Fibroblast of mammary gland (primary cell): ENCODE results near the gene FAM20C.

Source experiments
- DNase-seq: peaks from one replicate; pipeline ENCODE4 v3.0.0-alpha.2; 2010; ENCODE audit warnings: low read depth
- H3K4me3 ChIP-seq: 2 replicates; pipeline ENCODE4 v1.5.1; 2011; ENCODE audit warnings: low read depth, mild to moderate bottlenecking, low read length, moderate library complexity; ENCODE audit not compliant: control insufficient read depth
- TF ChIP-seq, protein P1 (sequence below): conservative IDR thresholded peaks from 2 replicates; pipeline ENCODE4 v1.5.1; 2011; ENCODE audit warnings: low read depth, low read length, inconsistent platforms; ENCODE audit not compliant: control insufficient read depth, insufficient read depth

FAM20C gene

DNA sequence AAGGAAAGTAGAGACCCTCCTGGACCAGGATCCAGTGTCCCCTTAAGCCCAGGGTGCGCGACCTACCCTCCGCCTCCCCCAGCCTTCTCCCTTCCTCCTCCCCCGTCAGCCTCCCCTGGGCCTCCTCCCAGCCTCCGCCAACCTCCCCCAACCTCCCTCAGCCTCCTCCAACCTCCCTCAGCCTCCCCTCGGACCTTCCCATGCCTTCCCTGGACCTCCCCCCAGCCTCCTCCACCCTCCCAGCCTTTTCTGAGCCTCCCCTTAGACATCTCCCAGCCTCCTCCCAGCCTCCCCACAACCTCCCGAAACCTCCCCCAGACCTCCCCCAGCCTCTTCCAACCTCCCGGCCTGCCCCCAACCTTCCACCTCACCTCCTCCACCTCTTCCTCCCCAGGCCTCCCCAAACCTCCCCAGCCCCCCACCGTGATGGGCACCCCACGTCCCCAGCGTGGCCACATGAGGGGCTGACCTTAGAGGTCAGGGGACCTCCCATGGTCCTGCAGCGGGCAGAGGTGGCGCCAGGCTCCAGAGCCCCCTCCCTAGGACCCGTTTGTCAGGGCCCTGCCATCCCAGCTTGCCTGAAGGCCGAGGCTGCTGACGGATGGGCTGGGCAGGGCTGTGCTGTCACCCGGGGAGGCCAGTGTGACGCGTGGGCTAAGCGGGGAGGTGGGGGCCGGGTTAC, 18.8 kb downstream of the FAM20C start:
- no peak overlapping the region for H3K4me3 ChIP-seq
- no peak for DNase-seq
- TF ChIP-seq, protein P1, sequence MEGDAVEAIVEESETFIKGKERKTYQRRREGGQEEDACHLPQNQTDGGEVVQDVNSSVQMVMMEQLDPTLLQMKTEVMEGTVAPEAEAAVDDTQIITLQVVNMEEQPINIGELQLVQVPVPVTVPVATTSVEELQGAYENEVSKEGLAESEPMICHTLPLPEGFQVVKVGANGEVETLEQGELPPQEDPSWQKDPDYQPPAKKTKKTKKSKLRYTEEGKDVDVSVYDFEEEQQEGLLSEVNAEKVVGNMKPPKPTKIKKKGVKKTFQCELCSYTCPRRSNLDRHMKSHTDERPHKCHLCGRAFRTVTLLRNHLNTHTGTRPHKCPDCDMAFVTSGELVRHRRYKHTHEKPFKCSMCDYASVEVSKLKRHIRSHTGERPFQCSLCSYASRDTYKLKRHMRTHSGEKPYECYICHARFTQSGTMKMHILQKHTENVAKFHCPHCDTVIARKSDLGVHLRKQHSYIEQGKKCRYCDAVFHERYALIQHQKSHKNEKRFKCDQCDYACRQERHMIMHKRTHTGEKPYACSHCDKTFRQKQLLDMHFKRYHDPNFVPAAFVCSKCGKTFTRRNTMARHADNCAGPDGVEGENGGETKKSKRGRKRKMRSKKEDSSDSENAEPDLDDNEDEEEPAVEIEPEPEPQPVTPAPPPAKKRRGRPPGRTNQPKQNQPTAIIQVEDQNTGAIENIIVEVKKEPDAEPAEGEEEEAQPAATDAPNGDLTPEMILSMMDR, result no peak

DNA sequence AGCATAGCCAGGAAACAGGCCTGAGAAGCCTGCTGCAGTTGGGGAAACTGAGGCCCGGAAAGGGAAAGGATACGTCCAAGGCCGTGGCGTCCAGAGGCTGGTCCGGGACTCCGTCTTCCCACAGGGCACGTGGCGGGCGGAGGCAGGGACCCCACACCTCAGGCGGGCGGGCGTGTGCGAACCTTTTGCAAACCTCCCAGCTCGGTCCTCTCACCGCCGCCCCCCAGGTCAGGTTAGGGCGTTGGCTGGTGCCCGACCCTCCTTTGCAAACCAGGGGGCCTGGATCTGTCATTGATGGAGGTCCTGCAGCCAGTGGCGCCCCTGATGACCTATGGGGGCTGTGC, 19.3 kb downstream of the FAM20C start:
- no peak overlapping the region for H3K4me3 ChIP-seq
- TF ChIP-seq, protein P1, result no peak
- no peak for DNase-seq

DNA sequence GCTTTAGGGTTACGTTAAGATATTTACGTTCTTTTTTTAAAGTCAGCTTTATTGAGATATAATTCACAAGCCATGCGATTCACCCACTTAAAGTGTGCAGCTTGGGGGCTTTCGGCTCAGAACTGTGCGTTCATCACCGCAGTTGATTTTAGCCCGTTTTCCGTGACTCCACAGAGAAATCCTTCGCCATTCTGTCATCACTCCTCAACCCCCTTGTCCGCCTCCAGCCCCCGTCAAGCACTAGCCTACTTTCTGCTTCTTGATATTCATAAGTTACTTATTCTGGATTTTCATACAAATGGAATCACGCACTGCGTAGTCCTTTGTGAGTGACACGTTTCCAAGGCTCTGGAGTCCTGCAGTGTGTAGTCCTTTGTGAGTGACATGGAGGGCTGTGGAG, 20.4 kb downstream of the FAM20C start:
- TF ChIP-seq, protein P1, result no peak
- DNase-seq, result no peak
- no peak overlapping the region for H3K4me3 ChIP-seq

DNA sequence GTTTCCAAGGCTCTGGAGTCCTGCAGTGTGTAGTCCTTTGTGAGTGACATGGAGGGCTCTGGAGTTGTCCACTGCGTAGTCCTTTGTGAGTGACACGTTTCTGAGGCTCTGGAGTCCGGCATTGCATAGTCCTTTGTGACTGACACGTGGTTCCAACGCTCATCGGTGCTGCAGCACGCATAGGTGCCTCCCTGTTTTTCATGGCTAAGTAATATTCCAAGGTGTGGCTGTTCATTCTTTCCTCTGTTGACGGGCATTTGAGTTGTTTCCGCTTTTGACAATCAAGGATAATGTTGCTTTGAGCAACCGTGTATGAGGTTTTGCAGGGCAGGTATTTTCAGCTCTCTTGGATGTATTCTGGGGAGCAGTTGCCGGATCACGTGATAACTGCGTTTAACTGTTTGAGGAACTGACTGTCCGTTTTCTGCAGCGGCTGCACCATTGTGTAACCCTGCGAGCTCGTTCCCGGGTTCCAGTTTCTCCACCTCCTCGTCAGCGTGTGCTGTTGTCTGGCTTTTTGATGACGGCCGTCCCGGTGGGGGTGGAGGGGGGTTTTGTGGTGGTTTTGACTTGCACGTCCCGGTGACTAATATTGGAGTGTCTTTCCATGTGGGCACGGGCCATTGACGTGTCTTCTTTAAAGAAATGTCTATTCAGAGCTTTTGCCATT, 21.1 kb downstream of the FAM20C start:
- DNase-seq, result peak; percentile 40
- no peak overlapping the region for H3K4me3 ChIP-seq
- TF ChIP-seq, protein P1, result no peak

DNA sequence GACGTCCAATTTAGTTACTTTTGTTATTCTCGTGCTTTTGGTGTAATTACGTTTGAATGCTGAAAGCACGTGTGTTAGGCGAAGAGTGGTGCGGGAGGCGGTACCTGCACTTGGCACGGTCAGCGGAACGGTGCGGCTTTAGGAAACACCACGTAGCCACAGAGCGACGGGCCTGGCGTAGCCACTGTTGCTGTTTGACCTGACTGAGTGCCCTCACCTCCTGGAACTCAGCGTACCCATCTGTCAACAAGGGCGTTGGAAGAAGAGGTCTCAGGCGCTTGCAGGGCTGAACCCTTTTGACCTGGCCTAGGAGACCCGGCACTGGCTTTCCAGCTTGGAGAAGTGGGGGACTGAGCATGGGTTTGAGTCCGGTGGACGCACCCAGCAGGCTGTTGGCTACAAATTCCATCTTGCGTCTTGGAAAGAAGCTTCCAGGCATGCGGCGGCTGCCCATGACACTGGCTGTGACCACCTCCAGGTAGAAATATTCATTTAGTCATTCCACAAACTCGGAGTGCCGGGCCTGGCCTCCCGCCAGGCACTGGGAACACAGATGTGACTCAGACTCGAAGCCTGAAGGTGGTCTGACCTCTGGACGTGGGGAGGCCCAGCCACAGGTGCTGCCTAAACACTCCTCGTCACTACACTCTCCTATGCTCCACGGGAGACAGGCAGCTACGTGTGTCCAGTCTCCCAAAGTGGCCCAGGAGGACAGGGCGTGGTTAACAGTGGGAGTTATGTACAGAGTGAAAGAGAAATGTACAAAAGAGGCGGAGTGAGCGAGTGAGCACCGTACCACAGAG, 22.2 kb downstream of the FAM20C start:
- H3K4me3 ChIP-seq, result no peak overlapping the region
- peak; percentile 49 for DNase-seq
- TF ChIP-seq, protein P1, result no peak

DNA sequence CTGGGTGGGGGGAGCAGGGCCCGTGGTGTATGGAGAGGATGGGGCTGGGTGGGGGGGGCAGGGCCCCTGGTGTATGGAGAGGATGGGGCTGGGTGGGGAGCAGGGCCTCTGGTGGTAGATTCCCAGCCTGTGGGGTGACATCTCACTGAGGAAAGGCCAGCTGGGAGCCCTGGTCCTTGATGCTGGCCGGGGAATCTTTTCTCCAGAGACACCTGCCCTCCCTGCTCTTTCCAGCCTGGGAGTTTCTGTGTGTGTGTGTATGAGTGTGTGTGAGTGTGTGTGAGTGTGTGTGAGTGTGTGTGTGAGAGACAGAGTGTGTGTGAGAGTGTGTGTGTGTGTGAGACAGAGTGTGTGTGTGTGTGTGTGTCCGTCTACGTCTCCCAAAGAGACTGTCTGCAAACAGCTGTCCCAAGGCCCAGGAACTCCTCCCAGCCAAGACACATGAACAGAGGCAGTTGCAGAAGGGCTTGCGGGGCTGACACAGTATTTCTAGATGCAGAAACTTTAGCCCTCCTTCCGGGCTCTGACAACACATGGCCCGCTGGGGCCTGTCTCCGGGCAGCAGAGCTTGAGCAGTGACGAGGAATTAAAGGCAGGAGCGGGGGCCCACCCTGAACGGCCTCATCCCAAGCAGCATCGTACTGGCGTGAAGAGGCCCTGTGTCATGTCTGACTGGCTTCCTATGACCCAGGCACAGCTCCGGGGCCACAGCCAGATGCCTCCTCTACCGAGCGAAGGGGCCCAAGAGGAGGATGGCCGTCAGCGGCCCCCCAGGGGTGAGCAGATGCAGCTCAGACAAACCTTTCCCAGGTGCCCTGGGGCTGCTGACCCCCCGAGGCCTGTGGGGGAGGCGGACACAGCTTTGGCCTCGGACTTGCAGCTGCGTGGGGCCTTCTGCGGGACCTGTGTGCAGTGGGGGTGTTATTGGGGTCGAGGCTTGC, 24.3 kb downstream of the FAM20C start:
- DNase-seq, result no peak
- TF ChIP-seq, protein P1, result no peak
- no peak overlapping the region for H3K4me3 ChIP-seq
